ENCODE results near the gene PUDP. TPM values are rescaled to one million over a fixed set of nuclear protein-coding genes. Genes with fewer than 3 reads are reported as not detected.

PUDP gene
- total RNA-seq, 4 donors from 2014 or later: 5.3 to 16.1 (median 5.6) TPM

- TF ChIP-seq POLR2AphosphoS5 (IDR thresholded peaks at IDR 0.05) (no peak), POLR2A (IDR thresholded peaks at IDR 0.05) (no peak), EP300 (IDR thresholded peaks at IDR 0.05) (no peak)
- TF ChIP-seq, protein P1, sequence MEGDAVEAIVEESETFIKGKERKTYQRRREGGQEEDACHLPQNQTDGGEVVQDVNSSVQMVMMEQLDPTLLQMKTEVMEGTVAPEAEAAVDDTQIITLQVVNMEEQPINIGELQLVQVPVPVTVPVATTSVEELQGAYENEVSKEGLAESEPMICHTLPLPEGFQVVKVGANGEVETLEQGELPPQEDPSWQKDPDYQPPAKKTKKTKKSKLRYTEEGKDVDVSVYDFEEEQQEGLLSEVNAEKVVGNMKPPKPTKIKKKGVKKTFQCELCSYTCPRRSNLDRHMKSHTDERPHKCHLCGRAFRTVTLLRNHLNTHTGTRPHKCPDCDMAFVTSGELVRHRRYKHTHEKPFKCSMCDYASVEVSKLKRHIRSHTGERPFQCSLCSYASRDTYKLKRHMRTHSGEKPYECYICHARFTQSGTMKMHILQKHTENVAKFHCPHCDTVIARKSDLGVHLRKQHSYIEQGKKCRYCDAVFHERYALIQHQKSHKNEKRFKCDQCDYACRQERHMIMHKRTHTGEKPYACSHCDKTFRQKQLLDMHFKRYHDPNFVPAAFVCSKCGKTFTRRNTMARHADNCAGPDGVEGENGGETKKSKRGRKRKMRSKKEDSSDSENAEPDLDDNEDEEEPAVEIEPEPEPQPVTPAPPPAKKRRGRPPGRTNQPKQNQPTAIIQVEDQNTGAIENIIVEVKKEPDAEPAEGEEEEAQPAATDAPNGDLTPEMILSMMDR (IDR thresholded peaks at IDR 0.05): no peak
- peak; percentile 68 to 72 for DNase-seq (ENCODE audit: low spot score in 2 of 2)
- Histone ChIP-seq H3K4me3 (peak within 1 kb of the TSS; percentile 64), H3K9me3 (no peaks in the 10 kb centered on the region), H3K4me1 (peaks cover 4% of the 10 kb centered on the region), H3K36me3 (no peaks in the 10 kb centered on the region), H3K27me3 (no peaks in the 10 kb centered on the region), H3K27ac (peak within 1 kb of the TSS; percentile 90)
- 0% methylated on average over 15 of the region's 61 CpGs for WGBS
Measured at GRCh38 chrX:7147413-7147977, 458 bp downstream of the PUDP start, which contains the start of gene STS. Gene STS, plus strand, starts transcription at chrX:7147712. Its CDS starts 105,488 bp downstream, at chrX:7253200.

DNA sequence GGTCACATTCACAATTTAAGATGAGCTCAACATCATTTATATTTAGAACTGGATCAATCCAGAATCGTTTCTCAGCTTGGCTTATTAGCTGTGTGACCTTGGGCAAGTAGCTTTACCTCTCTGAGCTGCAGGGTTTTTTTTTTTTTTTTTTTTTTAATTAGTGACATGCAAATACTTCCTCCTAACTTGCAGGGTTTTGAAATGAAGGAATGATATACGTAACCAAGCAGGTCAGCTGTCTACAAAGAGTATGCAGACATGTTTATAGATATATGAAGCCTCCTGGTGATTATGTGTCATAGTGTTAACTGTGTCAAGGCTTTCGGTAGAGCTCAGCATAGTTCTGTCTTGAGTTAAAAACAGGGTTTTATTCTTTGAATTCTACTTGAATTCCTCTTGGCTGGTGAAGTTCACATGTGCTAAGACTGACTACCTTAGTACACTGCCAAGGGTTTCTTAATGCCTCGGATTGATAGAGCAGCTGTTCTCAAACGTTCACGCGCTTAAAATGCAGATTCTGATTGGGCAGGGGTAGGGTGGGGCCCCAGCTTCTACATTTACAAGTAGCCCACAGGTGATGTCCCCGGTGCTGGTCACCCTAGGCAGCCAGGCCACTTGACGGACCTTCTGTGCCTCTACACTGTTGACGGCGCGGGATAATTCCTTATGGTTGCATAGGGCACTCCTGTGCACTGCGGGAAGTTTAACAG is 1.1 kb downstream of the PUDP start:
- no peak for DNase-seq (ENCODE audit: low spot score in 2 of 2)
- peak overlapping the region; percentile 64 for H3K4me3 ChIP-seq

GRCh38 chrX:7146020-7146702 is 1.8 kb downstream of the PUDP start:
- H3K27ac ChIP-seq: no peak overlapping the region
- WGBS: 63% methylated on average over 3 of the region's 3 CpGs
- no peaks in the 10 kb centered on the region for H3K9me3 ChIP-seq

More for the DNA sequence above, 1.1 kb downstream of the PUDP start:
- 15% methylated on average over 12 of the region's 13 CpGs for WGBS
- TF ChIP-seq EP300 (IDR thresholded peaks at IDR 0.05) (no peak), POLR2AphosphoS5 (IDR thresholded peaks at IDR 0.05) (no peak), POLR2A (IDR thresholded peaks at IDR 0.05) (no peak)
- TF ChIP-seq, protein P1 (IDR thresholded peaks at IDR 0.05): no peak
- peak overlapping the region; percentile 90 for H3K27ac ChIP-seq
- H3K4me1 ChIP-seq: peaks cover 4% of the 10 kb centered on the region
- H3K36me3 ChIP-seq: no peaks in the 10 kb centered on the region
- no peaks in the 10 kb centered on the region for H3K9me3 ChIP-seq
- H3K27me3 ChIP-seq: no peaks in the 10 kb centered on the region

DNA sequence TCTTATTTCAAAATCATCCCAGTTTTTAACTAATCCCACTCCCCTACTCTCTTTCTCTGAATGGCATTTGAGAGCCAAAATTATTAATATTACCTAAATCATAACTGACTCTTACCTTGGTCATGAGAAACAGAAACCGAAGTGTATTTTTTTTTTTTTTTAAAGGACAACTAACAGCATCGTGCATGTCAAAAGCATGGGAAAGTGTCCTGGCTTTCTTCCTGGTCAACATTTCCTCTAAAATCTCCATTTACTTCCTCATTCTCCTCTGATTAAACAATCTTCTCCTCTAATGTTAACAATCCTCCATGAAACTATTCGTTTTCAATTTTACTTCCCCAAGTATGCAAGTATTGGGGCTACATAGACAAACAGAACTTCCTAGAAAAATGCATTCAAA is 2.5 kb downstream of the PUDP start:
- H3K27ac ChIP-seq: no peak overlapping the region
- 16% methylated on average over 3 of the region's 3 CpGs for WGBS

More at GRCh38 chrX:7146020-7146702, 1.8 kb downstream of the PUDP start:
- no peaks in the 10 kb centered on the region for H3K27me3 ChIP-seq
- DNase-seq (ENCODE audit: low spot score in 2 of 2): no peak
- TF ChIP-seq EP300 (IDR thresholded peaks at IDR 0.05) (no peak), POLR2AphosphoS5 (IDR thresholded peaks at IDR 0.05) (no peak), POLR2A (IDR thresholded peaks at IDR 0.05) (no peak)
- TF ChIP-seq, protein P1 (IDR thresholded peaks at IDR 0.05): no peak
- H3K36me3 ChIP-seq: no peaks in the 10 kb centered on the region
- H3K4me1 ChIP-seq: peaks cover 4% of the 10 kb centered on the region
- H3K4me3 ChIP-seq: no peak overlapping the region

More for the DNA sequence above, 2.5 kb downstream of the PUDP start:
- Histone ChIP-seq H3K9me3 (no peaks in the 10 kb centered on the region), H3K36me3 (no peaks in the 10 kb centered on the region), H3K4me3 (no peak overlapping the region), H3K27me3 (no peaks in the 10 kb centered on the region), H3K4me1 (peaks cover 4% of the 10 kb centered on the region)
- no peak for DNase-seq (ENCODE audit: low spot score in 2 of 2)
- no peak for TF ChIP-seq POLR2AphosphoS5 (IDR thresholded peaks at IDR 0.05)
- TF ChIP-seq POLR2A (IDR thresholded peaks at IDR 0.05): no peak
- TF ChIP-seq, protein P1 (IDR thresholded peaks at IDR 0.05): no peak
- no peak for TF ChIP-seq EP300 (IDR thresholded peaks at IDR 0.05)
